Activated CD4-positive, CD25-positive, alpha-beta regulatory T cell (primary cell): Measurements from ENCODE around the gene PNMA6E.

Experiments used
- DNase-seq, 4 experiments: peaks; one replicate each; lab custom pipeline; 2025; lab: John Stamatoyannopoulos, UW

Gene PNMA6E

DNA sequence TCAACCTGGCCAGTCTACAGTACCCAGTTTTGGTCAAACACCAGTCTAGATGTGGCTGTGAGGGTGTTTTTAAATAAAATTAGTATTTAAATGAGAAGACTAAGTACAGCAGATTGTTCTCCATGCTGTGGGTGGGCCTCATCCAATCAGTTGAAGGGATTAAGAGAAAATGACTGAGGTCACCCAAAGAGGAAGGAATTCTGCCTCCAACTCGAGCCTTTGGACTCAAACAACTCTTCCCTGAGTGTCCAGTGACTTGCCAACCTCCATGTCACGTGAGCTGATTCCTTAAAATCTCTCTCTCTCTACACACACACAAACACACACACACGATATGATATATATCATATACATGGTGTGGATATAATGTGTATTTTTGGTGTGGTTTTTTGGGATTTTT lies 34.7 kb upstream of the PNMA6E start:
- no peak for DNase-seq

- no peak for DNase-seq
Measured at GRCh38 chrX:153434801-153435200, 33.7 kb upstream of the PNMA6E start.

GRCh38 chrX:153433781-153434285 lies 32.7 kb upstream of the PNMA6E start:
- no peak for DNase-seq

DNA sequence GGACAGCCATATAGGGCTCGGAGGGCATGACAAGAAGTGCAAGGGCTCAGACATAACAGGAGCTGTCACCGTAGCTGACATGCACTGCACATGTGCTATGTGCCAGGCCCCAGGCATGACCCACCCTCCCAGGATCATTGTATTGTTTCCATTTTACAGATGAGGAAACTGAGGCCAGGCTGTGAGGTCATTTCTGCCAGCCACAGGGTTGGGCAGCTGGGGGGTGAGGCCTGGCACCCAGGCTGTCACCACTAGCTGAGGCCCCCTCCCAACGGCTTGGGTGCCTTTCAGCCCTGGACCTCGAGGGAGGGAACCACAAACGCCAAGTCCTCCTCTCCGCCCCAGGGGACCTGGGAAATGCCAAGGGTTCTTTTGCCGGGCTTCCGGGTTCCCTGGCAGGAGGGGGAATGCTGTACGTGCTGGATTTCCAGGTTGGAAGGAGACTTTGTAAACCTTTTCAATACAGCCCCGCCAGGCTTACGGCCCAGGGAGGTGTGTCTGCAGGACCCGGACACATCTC lies 32.1 kb upstream of the PNMA6E start:
- DNase-seq: no peak

DNA sequence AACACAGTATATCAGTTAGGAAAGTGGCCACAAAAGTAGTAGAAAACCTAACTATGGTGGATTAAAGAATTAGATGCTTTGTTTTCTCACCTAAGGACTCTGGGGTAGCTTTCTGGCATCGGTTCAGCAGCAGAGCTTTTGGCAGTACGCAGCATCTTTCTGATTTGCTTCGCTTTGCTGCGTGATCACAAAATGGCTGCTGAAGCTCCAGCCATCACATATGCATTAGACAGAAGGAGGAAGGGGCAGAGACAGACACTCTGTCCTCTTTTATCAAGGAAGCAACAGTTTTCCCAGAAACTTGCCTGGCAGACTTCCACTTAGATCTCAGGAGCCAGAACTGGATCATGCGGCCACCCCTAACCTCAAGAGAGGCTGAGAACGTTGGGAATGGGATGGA lies 29.6 kb upstream of the PNMA6E start:
- DNase-seq: no peak

- DNase-seq: no peak
Measured at GRCh38 chrX:153426204-153426603, 25.1 kb upstream of the PNMA6E start.

GRCh38 chrX:153423652-153424051 lies 22.5 kb upstream of the PNMA6E start:
- no peak for DNase-seq

GRCh38 chrX:153421856-153422255 lies 20.7 kb upstream of the PNMA6E start:
- no peak for DNase-seq

DNA sequence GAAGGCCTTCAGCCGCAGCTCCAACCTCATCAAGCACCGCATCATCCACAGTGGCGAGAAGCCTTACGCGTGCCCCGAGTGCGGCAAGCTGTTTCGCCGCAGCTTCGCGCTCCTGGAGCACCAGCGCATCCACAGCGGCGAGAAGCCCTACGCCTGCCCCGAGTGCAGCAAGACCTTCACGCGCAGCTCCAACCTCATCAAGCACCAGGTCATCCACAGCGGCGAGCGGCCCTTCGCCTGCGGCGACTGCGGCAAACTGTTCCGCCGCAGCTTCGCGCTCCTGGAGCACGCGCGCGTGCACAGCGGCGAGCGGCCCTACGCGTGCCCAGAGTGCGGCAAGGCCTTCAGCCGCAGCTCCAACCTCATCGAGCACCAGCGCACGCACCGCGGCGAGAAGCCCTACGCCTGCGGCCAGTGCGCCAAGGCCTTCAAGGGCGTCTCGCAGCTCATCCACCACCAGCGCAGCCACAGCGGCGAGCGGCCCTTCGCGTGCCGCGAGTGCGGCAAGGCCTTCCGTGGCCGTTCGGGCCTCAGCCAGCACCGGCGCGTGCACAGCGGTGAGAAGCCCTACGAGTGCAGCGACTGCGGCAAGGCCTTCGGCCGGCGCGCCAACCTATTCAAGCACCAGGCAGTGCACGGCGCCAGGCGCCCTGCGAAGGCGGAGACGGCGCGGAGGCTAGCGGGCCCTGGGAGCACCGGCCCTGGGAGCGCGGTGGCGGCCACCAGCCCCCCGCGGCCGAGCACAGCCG lies 19.9 kb upstream of the PNMA6E start:
- no peak for DNase-seq

- no peak for DNase-seq
Measured at GRCh38 chrX:153417637-153418036, 16.5 kb upstream of the PNMA6E start.

- no peak for DNase-seq
Measured at GRCh38 chrX:153416781-153417450, 15.8 kb upstream of the PNMA6E start.

DNA sequence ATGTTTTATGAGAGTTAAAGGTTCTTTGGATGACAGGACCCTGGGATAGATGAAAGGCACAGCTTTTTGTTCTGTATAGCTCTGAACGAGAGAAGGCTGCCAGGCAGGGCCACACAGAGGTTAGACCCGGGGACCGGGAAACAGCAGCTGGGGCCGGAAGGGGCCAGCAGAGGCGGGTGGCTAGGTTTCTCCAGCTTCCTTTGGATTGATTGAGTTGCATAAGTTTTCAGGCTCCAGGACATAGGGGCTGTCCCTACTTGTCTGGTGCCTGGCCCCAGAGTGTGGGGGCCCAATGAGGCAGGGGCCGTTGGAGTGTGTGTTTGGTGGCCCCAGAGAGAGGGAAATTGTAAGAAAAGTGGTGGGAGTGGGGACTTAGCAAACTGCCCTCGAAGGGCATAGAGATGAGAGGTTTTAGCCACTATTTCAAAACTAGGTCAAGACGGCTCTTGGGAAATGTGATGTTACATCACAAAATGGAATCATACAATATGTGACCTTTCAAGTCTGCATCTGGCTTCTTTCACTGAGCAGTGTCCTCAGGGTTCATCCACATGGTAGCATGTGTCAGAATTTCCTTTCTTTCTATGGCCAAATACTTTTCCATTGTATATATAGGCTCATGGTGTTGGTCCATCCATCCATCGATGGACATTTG lies 13.8 kb upstream of the PNMA6E start:
- no peak for DNase-seq

DNA sequence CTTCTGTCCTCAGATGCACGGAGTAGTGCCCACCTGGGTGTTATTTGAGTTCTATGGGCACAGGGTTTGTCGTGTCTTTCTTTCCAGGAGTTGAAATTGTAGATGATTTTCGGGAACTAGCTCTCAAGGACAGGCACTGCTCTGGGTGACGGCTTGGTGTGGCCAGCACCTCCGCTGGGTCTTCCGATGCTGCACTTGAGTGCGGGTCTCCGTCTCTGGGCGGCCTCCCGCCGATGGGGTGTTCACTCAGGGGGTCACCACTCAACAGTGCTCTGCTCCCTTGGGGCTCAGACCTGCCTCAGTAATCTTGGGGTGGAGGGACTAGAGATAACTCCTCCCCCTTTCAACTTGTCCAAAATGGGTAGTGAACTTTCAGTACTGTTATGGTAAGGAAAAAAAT lies 12.6 kb upstream of the PNMA6E start:
- DNase-seq: no peak

DNA sequence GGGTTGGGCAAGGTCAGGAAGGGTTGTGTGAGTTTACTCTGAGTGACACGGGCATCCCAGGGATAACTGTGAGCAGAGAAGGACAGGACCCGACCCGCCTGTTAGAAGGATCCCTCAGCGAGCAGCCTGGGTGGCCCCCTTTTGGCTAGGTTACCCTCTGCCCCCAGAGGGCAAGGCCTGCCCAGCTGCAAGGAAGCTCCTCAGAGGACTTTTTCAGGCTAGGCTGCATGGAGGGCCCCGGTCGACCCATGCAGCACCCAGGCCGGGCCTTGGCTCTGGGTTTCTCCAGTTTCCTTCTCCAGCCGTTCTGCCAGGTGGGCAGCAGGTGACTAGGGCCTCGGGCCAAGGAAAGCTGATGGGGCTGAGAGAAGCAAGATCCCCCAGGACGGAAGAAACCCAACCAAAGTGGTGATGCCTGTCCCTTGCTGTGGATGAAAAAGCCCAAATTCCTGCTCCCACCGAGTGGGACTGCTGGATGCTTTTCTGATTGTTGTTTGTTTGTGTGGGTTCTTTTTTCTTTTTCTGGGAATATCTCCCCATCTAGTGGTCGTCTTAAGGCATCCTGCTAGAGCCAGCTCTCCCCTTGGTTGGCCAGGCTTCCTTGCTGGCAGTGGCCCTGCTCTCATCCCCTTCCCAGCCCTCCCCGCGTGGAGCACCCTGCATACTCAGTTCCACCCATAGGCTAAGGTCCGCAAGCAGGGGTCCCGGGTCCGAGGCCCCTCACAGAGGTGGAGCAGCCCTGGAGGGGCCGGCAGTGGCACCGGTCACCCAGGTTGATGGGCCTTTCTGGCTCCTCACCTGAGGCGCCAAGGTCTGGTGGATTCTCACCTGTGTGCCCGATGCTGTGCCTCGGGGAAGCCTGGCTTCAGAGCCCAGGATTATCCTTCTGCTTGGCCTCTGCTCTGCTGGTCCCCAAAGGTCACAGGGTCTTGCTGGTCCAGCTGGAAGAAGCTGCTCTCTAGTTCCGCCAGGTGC lies 11.9 kb upstream of the PNMA6E start:
- DNase-seq: no peak

- DNase-seq: no peak
Measured at GRCh38 chrX:153411988-153412574, 10.9 kb upstream of the PNMA6E start.

- DNase-seq: peak in 1 of 4 experiments; percentile 3
Measured at GRCh38 chrX:153411255-153411987, 10.3 kb upstream of the PNMA6E start, which contains the start of gene ZFP92. Gene ZFP92 (plus strand): TSS chrX:153411472. CDS start chrX:153418323, 6,851 bp downstream.

GRCh38 chrX:153410888-153411254 lies 9.7 kb upstream of the PNMA6E start:
- no peak for DNase-seq

DNA sequence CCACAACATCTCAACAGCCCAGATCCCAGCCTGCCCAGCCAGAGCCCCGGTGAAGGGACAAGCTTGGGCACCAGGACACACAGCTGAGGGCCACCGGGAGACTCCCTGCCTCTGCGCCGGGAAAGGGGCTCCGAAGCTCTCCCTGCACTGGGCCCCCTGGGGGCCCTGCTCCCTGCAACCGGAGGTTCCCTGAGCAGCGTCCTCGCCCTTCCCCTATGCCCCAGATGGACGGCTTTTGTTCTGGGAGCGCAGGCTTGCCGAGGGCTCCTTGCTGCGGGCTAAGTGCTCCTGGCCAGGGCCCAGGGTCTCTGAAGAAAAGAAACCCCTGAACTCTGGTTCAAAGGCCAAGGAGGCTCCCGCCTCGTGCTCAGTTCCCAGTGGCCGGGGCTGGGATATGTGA lies 9.2 kb upstream of the PNMA6E start:
- DNase-seq: no peak

DNA sequence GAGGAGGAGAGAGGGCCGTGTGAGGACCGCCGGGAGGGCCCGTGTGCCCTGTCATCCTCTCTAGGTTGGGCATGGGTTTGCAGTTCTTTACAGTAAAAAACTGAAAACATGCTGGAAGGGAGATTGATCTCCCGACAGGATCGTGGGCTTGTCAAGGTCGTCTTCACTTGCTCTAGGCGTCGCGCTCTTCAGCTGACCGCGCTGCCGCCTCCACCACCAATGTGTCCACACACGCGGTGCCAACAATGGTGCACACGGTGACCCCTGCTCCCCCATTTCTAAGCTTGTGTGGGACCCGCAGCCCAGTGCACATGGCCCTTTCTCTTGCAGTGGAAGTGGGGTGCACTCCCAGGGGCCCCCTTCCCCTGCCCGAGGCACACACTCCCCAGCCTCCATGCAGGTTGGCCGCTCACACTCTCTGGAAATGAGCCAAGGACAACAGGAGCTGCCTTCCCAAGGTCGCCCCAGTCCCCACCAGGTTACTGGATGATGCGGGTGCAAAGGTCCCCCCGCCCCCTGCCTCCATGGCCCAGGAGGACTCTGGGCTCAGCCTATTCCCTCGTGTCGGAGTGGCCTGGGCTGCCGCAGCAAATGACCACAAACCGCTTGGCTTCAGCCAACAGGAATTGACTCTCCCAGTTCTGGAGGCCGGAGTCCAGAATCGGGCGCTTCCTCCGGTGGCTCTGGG lies 8.4 kb upstream of the PNMA6E start:
- no peak for DNase-seq

- no peak for DNase-seq
Measured at GRCh38 chrX:153408871-153409351, 7.8 kb upstream of the PNMA6E start.
